Measurements from ENCODE around the gene IL11RA. TPM values are rescaled to one million over a fixed set of nuclear protein-coding genes. Genes with fewer than 3 reads are reported as not detected.

Gene IL11RA
- total RNA-seq, 1 experiment from 2014 or later: 0.72 TPM

DNA sequence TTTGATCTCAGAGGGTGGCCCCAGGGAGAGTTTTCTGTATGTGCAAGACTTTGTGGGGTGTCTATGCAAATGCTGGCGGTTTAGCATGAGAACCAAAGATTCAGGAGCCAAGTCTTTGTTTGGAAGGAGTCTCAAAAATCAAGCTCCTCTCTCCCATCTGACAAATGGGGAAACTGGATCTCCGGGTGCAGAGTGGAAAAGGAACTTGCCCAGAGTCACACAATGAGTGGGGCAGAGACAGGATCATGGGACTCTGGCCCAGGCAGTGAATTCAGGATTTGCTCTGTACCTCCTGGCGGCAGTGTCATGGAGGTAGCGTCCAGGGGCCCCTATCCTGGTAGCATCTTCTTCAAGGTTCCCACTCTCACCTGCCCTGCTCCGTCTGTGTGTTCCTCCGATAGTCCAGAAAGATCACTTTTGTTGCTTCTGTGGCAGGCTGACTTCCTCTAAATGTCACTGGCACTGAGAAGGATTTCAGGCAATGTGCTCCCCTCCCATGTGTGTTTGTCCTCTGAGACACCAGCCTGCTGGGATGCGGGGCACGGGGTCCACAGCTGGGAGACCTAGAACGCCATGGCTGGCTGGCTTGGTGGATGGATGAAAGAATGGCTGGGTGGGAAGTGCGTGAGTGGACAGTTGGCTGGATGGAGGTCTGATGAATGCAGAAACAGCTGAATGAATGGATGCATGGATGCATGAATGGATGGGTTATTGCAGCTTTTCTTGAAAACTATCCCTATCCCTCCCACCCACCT is 35.5 kb downstream of the IL11RA start:
- DNase-seq (ENCODE audit: low read depth): no peak

- DNase-seq (ENCODE audit: low read depth): no peak
Measured at GRCh38 chr9:34688329-34689115, 36.5 kb downstream of the IL11RA start.

GRCh38 chr9:34689116-34689470 is 37.1 kb downstream of the IL11RA start:
- no peak for DNase-seq (ENCODE audit: low read depth)

- DNase-seq (ENCODE audit: low read depth): no peak
Measured at GRCh38 chr9:34689512-34689911, 37.5 kb downstream of the IL11RA start.

- no peak for DNase-seq (ENCODE audit: low read depth)
Measured at GRCh38 chr9:34690983-34691935, 39.3 kb downstream of the IL11RA start, which contains the start of gene CCL19. CCL19 (minus strand) TSS chr9:34691276; CDS start chr9:34691139, 137 bp downstream.

DNA sequence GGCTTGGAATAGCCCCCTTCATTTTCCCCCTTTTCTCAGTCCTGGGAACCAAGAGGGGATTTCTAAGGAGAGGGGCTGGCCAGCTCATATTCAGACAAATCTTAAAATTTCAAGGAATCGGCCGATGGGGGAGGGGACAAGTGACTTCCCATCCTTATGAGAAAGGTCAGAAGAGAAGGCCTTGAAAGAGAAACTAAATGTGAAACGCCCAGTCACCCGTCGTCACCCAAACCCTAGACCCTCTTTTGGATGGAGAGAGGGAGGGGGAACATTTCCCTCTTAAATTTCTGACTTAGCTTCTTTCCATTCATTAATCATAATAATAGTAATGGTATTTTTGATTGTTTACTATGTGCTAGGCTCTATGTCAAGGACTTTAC is 39.9 kb downstream of the IL11RA start:
- no peak for DNase-seq (ENCODE audit: low read depth)

- DNase-seq (ENCODE audit: low read depth): no peak
Measured at GRCh38 chr9:34693560-34693959, 41.6 kb downstream of the IL11RA start.

GRCh38 chr9:34694811-34695210 is 42.8 kb downstream of the IL11RA start:
- no peak for DNase-seq (ENCODE audit: low read depth)

DNA sequence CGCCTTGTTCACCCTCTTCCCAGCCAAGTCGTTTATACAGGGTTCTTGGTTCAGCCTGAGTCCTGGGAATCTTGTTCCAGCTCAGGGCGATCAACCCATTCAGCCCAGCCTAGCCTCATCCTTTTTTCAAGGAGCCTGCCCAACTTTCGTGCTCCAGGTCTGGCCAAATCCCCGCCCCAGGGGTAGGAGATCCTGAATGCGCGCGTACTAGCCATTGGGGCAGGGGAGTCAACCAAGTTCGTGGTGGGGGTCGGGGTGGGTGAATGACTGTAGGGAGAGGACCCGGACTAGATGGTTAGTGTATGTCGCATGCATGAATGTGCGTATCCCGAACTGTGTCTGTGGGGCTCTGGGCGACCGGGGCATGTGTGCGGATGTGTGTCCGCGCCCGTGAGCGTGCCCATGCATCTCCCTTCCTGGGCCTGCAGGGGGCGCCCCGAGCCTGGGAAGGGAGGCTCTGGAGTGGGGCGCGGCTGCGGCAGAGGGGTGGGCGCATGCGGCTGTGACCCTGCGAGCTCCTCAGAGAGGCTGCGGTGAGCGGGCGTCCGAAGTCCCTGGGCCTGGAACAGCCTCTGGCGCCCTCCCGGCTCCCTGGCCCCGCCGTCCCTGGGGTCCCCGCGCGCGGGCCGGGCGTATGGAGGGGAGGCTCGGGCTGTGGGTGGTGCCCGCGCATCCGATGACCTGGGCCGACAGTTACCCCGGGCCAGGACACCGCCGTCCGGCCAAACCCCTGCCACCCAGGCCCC is 49.2 kb downstream of the IL11RA start:
- peak; percentile 40 for DNase-seq (ENCODE audit: low read depth)

DNA sequence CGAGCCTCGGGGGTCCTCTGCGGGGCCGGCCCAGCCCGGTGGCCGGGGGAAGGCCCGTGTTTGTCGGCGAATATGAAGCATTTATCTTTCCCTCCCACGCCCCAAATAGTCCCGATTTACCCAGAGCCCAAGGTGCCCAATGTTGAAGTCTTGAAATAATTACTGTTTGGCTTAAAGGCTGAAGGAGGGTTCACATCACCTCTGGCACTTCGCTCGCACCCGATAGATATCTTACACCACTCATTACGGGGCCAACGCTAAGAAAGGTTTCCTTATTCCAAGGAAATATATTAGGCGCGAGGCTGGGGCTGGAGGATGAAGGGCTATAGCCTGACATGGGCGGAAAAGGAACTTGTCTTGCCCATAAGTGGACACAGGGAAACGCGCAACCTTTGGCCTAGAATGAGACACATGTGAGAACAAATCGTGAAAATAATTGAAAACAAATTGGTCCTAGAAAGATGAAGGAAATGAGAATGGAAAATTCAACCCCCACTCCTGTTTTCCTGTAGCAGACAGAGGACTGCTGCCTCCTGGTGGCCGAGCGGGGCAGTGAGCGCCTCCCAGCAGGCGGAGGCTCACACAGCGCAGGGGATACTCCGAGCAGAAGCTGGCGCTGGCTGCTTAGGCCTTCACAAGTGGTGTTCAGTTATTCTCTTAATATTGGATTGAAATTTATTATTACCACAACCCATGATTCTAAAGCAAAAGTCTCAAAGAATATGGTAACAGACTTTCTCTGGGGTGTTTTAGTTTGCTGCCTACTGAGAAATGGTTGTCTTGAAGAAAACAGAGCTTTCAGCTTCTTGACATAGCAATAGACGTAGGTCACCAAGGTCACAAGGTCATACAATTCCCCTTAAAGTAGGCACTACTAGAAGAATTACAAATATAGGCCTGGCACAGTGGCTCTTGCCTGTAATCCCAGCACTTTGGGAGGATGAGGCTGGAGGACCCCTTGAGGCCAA is 50.1 kb downstream of the IL11RA start:
- peak; percentile 62 for DNase-seq (ENCODE audit: low read depth)

DNA sequence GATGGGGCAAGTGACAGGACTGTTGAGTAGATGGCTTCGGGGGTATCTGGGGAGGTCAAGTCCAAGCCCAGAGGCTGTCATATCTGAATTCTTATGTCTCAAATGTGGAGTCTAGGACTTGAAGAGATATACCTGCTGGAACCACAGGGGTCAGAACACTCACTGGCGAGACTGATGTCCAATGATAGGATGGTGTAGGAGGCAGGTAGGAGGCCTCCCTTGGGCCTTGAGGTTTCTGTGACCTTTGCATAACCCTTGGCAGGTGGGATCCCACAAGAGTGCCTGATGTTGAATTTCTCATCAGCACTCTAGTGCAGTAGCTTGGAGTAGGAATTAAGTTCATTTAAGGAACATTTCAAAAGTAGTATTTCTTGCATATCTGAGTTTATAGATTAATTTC is 55.1 kb downstream of the IL11RA start:
- no peak for DNase-seq (ENCODE audit: low read depth)

DNA sequence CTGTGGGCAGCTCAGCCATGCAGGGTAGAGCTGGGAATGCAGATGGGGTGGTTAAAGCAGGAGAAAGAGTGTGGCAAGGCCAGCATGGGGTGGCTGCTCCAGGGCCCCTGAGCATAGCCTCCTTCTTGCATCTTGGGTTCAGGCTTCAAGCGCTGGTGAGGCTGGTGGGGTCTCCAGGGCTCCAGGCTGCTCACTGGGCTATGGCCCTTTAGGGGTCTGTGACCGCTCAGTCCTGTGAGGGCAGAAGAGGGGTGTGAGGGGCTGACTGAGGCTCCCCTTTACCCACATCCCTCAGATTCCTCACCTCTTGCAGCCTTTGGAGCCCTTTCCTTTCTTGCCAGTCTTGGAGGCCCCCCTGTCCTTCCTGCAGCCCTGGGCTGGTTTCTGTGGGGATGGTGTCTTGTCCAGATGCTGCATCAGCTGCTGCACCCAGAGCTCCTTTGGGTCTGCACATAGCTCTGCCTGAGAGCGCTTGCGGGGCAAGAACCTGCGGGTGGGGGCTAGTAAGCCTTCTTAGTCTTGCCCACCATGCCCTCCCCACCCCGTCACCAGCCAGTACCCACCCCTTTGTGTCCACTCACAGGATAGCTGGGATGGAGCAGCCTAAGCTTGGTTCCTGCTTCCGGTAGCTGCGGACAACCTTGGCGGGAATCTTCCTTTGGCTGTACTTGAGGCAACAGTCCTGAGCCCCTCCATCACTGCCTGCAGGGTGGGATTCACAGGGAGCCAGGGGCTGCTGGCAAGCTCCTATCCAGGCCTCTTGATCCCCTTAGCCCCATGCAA is 57.4 kb downstream of the IL11RA start:
- DNase-seq (ENCODE audit: low read depth): no peak

GRCh38 chr9:34710023-34710422 is 58.0 kb downstream of the IL11RA start, which contains the start of gene CCL21:
CCL21 (minus strand) TSS chr9:34710136; CDS start chr9:34710066, 70 bp downstream.
- no peak for DNase-seq (ENCODE audit: low read depth)

Other genes starting within 250 kb of the IL11RA start
- 10.7 and 11.2 TPM in 2 replicates for gene FAM219A, start 193.6 kb upstream of the IL11RA start, total RNA-seq (2014; rRNA removed; shearing (Covaris generic))
- gene DNAI1, start 193.4 kb upstream of the IL11RA start, total RNA-seq (2014; rRNA removed; shearing (Covaris generic)): not detected in 2 replicates
- 0.29 and 0.48 TPM in 2 replicates for gene ENHO, start 129.2 kb upstream of the IL11RA start, total RNA-seq (2014; rRNA removed; shearing (Covaris generic))
- not detected in 2 replicates for gene CNTFR, start 62.5 kb upstream of the IL11RA start, total RNA-seq (2014; rRNA removed; shearing (Covaris generic))
- gene RPP25L, start 40.1 kb upstream of the IL11RA start, total RNA-seq (2014; rRNA removed; shearing (Covaris generic)): 27.6 and 37.6 TPM in 2 replicates
- gene DCTN3, start 31.7 kb upstream of the IL11RA start, total RNA-seq (2014; rRNA removed; shearing (Covaris generic)): 213 and 217 TPM in 2 replicates
- not detected in 2 replicates for gene ARID3C, start 23.1 kb upstream of the IL11RA start, total RNA-seq (2014; rRNA removed; shearing (Covaris generic))
- gene SIGMAR1, start 14.4 kb upstream of the IL11RA start, total RNA-seq (2014; rRNA removed; shearing (Covaris generic)): 69.6 and 93.2 TPM in 2 replicates
- gene GALT, start 5.5 kb upstream of the IL11RA start, total RNA-seq (2014; rRNA removed; shearing (Covaris generic)): 12.6 and 16.7 TPM in 2 replicates
- gene CCL27, start 10.5 kb downstream of the IL11RA start, total RNA-seq (2014; rRNA removed; shearing (Covaris generic)): not detected in 2 replicates
- gene CCL19, start 39.1 kb downstream of the IL11RA start, total RNA-seq (2014; rRNA removed; shearing (Covaris generic)): not detected in 2 replicates
- not detected in 2 replicates for gene CCL21, start 58.0 kb downstream of the IL11RA start, total RNA-seq (2014; rRNA removed; shearing (Covaris generic))